Lower leg skin (tissue), 3 donors: ENCODE results near the gene CLTCL1.

Experiments
- CTCF ChIP-seq, 3 donors: fragments of 450-650 bp; IDR thresholded peaks; one replicate each; pipeline ENCODE4 v1.5.1; 2016; ENCODE audit warnings: antibody characterized with exemption in 3 of 3, mild to moderate bottlenecking in 3 of 3, moderate library complexity in 2 of 3
- POLR2A ChIP-seq, 2 donors: fragments of 450-650 bp; IDR thresholded peaks; one replicate each; pipeline ENCODE4 v1.6.1; 2016 to 2017; ENCODE audit warnings: antibody characterized with exemption in 2 of 2, mild to moderate bottlenecking in 1 of 2, moderate library complexity in 1 of 2

DNA sequence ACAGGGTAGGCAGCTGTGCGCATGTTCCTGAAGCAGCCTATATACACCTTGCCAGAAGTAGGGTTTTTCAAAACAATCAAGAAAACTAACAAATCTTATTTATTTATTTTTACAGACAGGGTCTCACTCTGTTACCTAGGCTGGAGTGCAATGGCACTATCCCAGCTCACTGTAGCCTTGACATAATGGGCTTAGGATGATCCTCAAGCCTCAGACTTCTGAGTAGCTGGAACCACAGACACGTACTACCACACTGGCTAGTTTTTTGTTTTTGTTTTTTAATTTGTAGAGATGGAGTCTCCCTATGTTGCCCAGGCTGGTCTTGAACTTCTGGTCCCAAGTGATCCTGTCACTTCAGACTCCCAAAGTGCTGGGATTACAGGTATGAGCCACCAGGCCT is 25.7 kb downstream of the CLTCL1 start:
- TF ChIP-seq CTCF (IDR thresholded peaks at IDR 0.05), result no peak
- TF ChIP-seq POLR2A (IDR thresholded peaks at IDR 0.05), result no peak
